ENCODE results near the gene RAB27A.

DNA sequence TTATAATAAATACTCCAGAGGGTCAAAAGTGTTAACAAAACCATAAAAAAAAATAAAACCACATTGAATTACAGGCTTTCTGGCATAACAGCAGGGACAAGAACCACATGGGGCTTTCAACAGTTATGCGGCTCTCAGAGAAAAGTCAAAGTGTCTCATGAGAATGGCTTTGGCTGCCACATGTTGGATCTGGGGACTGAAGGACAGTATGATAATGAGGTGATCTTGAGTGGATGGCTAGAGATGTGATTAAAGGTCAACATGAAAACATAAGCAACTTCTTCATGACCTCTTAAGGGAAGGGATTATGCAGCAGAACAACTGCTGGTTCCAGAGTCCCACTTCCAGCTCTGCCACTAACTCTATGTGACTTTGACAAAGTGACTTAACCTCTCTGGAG, 5.2 kb downstream of the RAB27A start:
- TF ChIP-seq, protein P1, sequence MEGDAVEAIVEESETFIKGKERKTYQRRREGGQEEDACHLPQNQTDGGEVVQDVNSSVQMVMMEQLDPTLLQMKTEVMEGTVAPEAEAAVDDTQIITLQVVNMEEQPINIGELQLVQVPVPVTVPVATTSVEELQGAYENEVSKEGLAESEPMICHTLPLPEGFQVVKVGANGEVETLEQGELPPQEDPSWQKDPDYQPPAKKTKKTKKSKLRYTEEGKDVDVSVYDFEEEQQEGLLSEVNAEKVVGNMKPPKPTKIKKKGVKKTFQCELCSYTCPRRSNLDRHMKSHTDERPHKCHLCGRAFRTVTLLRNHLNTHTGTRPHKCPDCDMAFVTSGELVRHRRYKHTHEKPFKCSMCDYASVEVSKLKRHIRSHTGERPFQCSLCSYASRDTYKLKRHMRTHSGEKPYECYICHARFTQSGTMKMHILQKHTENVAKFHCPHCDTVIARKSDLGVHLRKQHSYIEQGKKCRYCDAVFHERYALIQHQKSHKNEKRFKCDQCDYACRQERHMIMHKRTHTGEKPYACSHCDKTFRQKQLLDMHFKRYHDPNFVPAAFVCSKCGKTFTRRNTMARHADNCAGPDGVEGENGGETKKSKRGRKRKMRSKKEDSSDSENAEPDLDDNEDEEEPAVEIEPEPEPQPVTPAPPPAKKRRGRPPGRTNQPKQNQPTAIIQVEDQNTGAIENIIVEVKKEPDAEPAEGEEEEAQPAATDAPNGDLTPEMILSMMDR (IDR thresholded peaks at IDR 0.05), result no peak
- TF ChIP-seq POLR2A (IDR thresholded peaks at IDR 0.05), result no peak

Measured in upper lobe of left lung (tissue), 4 donors.